Adrenal gland (tissue), 5 donors: ENCODE measurements around the gene MYOM1.

ENCODE experiments used
- POLR2A ChIP-seq, 2 donors: fragments of 450-650 bp; IDR thresholded peaks; one replicate each; pipeline ENCODE4 v1.6.1; 2017; ENCODE audit warnings: antibody characterized with exemption in 2 of 2, mild to moderate bottlenecking in 2 of 2, moderate library complexity in 1 of 2
- TF ChIP-seq, protein P1 (sequence below), 6 experiments: fragments of 450-650 bp in 4 of 6; fragments of 200-600 bp in 2 of 6; sonication (generic) in 1 of 6; IDR thresholded peaks; 1 replicate in 5 of 6; 2 replicates in 1 of 6; pipeline versions ENCODE4 v1.5.1 to v1.8.0; 2016 to 2021; ENCODE audit warnings: antibody characterized with exemption in 6 of 6, mild to moderate bottlenecking in 2 of 6, moderate library complexity in 1 of 6
- donor health status: DM: no; HTN: no; CAD: no.

GRCh38 chr18:3029215-3029952 is 190.4 kb downstream of the MYOM1 start:
- TF ChIP-seq, protein P1, sequence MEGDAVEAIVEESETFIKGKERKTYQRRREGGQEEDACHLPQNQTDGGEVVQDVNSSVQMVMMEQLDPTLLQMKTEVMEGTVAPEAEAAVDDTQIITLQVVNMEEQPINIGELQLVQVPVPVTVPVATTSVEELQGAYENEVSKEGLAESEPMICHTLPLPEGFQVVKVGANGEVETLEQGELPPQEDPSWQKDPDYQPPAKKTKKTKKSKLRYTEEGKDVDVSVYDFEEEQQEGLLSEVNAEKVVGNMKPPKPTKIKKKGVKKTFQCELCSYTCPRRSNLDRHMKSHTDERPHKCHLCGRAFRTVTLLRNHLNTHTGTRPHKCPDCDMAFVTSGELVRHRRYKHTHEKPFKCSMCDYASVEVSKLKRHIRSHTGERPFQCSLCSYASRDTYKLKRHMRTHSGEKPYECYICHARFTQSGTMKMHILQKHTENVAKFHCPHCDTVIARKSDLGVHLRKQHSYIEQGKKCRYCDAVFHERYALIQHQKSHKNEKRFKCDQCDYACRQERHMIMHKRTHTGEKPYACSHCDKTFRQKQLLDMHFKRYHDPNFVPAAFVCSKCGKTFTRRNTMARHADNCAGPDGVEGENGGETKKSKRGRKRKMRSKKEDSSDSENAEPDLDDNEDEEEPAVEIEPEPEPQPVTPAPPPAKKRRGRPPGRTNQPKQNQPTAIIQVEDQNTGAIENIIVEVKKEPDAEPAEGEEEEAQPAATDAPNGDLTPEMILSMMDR (IDR thresholded peaks at IDR 0.05) = no peak
- no peak for TF ChIP-seq POLR2A (IDR thresholded peaks at IDR 0.05)
